ENCODE results near the gene TOX3. TPM values are rescaled to one million over a fixed set of nuclear protein-coding genes. Genes with fewer than 3 reads are reported as not detected.

TOX3 gene
- total and polyA plus RNA-seq, 2 of the 13 experiments (the other 11 are each of a cell fraction or from before 2014, with no cell fraction given), result 14.5 to 98.6 TPM

GRCh38 chr16:52570495-52571091 is 23.6 kb upstream of the TOX3 start:
- H4K20me1 ChIP-seq (ENCODE audit: insufficient read depth, low read length), result no peaks in the 10 kb centered on the region
- intact Hi-C loops (cut with micrococcal nuclease; ENCODE audit: unreplicated experiment), result no loop called here
- peaks cover 100% of the 10 kb centered on the region for H3K4me1 ChIP-seq (ENCODE audit: insufficient read depth, low read length)
- BruUV-seq (replicated peaks), result no TSS peak
- H2AFZ ChIP-seq (ENCODE audit: low read length), result no peak overlapping the region
- H3K36me3 ChIP-seq (replicated peaks in 1 of 2; ENCODE audit: control insufficient read depth in 1 of 2, insufficient read depth in 2 of 2, low read length in 2 of 2), result no peaks in the 10 kb centered on the region
- ChIA-PET CTCF (ENCODE audit: low intra/inter-chr PET ratio, low total read pairs) (no interaction called here), POLR2A (no interaction called here)
- no peak overlapping the region for H3K27ac ChIP-seq (ENCODE audit: extremely low read length, insufficient read depth, low read length)
- TF ChIP-seq MAFK (conservative IDR thresholded peaks at IDR 0.05 in 1 of 2, IDR thresholded peaks at IDR 0.05 in 1 of 2; ENCODE audit: low read length in 2 of 2), result peak; percentile 97 to 98
- TF ChIP-seq SOX6 (IDR thresholded peaks at IDR 0.05), result no peak
- TF ChIP-seq SOX6 (CRISPR knock-in tag; IDR thresholded peaks at IDR 0.05), result no peak
- TF ChIP-seq MAFF (IDR thresholded peaks at IDR 0.05; ENCODE audit: low read depth, low read length), result peak; percentile 97
- TF ChIP-seq ZMYM3 (CRISPR knock-in tag; IDR thresholded peaks at IDR 0.05), result peak; percentile 79
- 0 out of 2 replicates have a peak, but pooled peaks have one; percentile 16 for TF ChIP-seq KDM1A (CRISPR knock-in tag; IDR thresholded peaks at IDR 0.05)
- H3K27me3 ChIP-seq (ENCODE audit: control insufficient read depth in 1 of 2, insufficient read depth in 2 of 2, low read length in 2 of 2), result no peaks in the 10 kb centered on the region
- FAIRE-seq, result no peak
- H3K9ac ChIP-seq (ENCODE audit: insufficient read depth, low read depth, low read length), result no peak overlapping the region
- ATAC-seq, result no peak
- WGBS (ENCODE audit: low lambda C conversion rate), result 87% methylated on average over 4 of the region's 4 CpGs
- H3K79me2 ChIP-seq (ENCODE audit: insufficient read depth, low read length), result no peaks in the 10 kb centered on the region
- no peaks in the 10 kb centered on the region for H3K9me3 ChIP-seq (ENCODE audit: low read length)
- no peak overlapping the region for H3K4me3 ChIP-seq (replicated peaks in 1 of 3; ENCODE audit: insufficient read depth in 1 of 3, low read depth in 2 of 3, low read length in 3 of 3)
- H3K4me2 ChIP-seq (ENCODE audit: low read depth, low read length), result no peak overlapping the region
- in situ Hi-C loops (cut with HindIII; ENCODE audit: extremely low pct_ligation_motif_present, low pct_unique_long_range_greater_than_20kb), result no loop called here
- DNase-seq (ENCODE audit: low spot score), result no peak

GRCh38 chr16:52569701-52570100 is 22.8 kb upstream of the TOX3 start:
- peaks cover 100% of the 10 kb centered on the region for H3K4me1 ChIP-seq (ENCODE audit: insufficient read depth, low read length)
- H4K20me1 ChIP-seq (ENCODE audit: insufficient read depth, low read length), result no peaks in the 10 kb centered on the region
- no TSS peak for BruUV-seq (replicated peaks)
- H3K9me3 ChIP-seq (ENCODE audit: low read length), result no peaks in the 10 kb centered on the region
- DNase-seq (ENCODE audit: low spot score), result peak; percentile 86
- H3K27ac ChIP-seq (ENCODE audit: extremely low read length, insufficient read depth, low read length), result no peak overlapping the region
- no peak overlapping the region for H3K9ac ChIP-seq (ENCODE audit: insufficient read depth, low read depth, low read length)
- in situ Hi-C loops (cut with HindIII; ENCODE audit: extremely low pct_ligation_motif_present, low pct_unique_long_range_greater_than_20kb) (no loop called here), intact Hi-C loops (cut with micrococcal nuclease; ENCODE audit: unreplicated experiment) (no loop called here)
- no peaks in the 10 kb centered on the region for H3K36me3 ChIP-seq (replicated peaks in 1 of 2; ENCODE audit: control insufficient read depth in 1 of 2, insufficient read depth in 2 of 2, low read length in 2 of 2)
- 4% methylated on average over 2 of the region's 2 CpGs for WGBS (ENCODE audit: low lambda C conversion rate)
- H3K4me3 ChIP-seq (replicated peaks in 1 of 3; ENCODE audit: insufficient read depth in 1 of 3, low read depth in 2 of 3, low read length in 3 of 3), result no peak overlapping the region
- ChIA-PET CTCF (ENCODE audit: low intra/inter-chr PET ratio, low total read pairs) (no interaction called here), POLR2A (interaction anchor here (1.3 kb wide), 1 partner anchor 42 kb away, joined by 5 read pairs; no protein-coding TSS in a partner anchor)
- H2AFZ ChIP-seq (ENCODE audit: low read length), result no peak overlapping the region
- no peaks in the 10 kb centered on the region for H3K79me2 ChIP-seq (ENCODE audit: insufficient read depth, low read length)
- H3K27me3 ChIP-seq (ENCODE audit: control insufficient read depth in 1 of 2, insufficient read depth in 2 of 2, low read length in 2 of 2), result no peaks in the 10 kb centered on the region
- peak; percentile 10; the same call in 2 of the 3 replicates for ATAC-seq
- H3K4me2 ChIP-seq (ENCODE audit: low read depth, low read length), result peak overlapping the region; percentile 14; the same call in 1 of the 2 replicates
- FAIRE-seq, result peak; percentile 44
- TF ChIP-seq PPARG (CRISPR knock-in tag; conservative IDR thresholded peaks at IDR 0.05), result peak; percentile 64
- TF ChIP-seq HNF4G (IDR thresholded peaks at IDR 0.05; ENCODE audit: borderline replicate concordance, low read depth, low read length), result peak; percentile 55; the same call in 1 of the 2 replicates
- no peak for TF ChIP-seq HNF4G (CRISPR knock-in tag; IDR thresholded peaks at IDR 0.05; ENCODE audit: borderline replicate concordance, low read depth)
- peak; percentile 64; the same call in 1 of the 2 replicates for TF ChIP-seq NCOR1 (IDR thresholded peaks at IDR 0.05; ENCODE audit: borderline replicate concordance, low read length)
- TF ChIP-seq PAXIP1 (CRISPR knock-in tag; conservative IDR thresholded peaks at IDR 0.05), result peak; percentile 46
- TF ChIP-seq ZMYM2 (CRISPR knock-in tag; IDR thresholded peaks at IDR 0.05), result peak; percentile 49; the same call in 1 of the 2 replicates
- peak; percentile 46; the same call in 1 of the 2 replicates for TF ChIP-seq HMG20A (CRISPR knock-in tag; IDR thresholded peaks at IDR 0.05; ENCODE audit: borderline replicate concordance)
- TF ChIP-seq NR2F1 (CRISPR knock-in tag; IDR thresholded peaks at IDR 0.05), result peak; percentile 23 to 33; a peak in 2 of 4 replicates
- TF ChIP-seq SOX5 (CRISPR knock-in tag; IDR thresholded peaks at IDR 0.05; ENCODE audit: borderline replicate concordance), result peak; percentile 59; the same call in 1 of the 2 replicates
- peak; percentile 74 for TF ChIP-seq RARA (CRISPR knock-in tag; IDR thresholded peaks at IDR 0.05)
